SK-N-SH (cell line): ENCODE measurements around the gene C16orf95. TPM values are rescaled to one million over a fixed set of nuclear protein-coding genes. Genes with fewer than 3 reads are reported as not detected.

Experiments
- CTCF ChIA-PET: fragments of 300-600, 350-600 bp; formaldehyde crosslinking; extraction: SDS; loops from one replicate; lab custom pipeline; 2021; lab: Yijun Ruan, JAX
- POLR2A ChIA-PET: fragments of 350-600 bp; sonication (Branson Sonifier 250); formaldehyde crosslinking; extraction: SDS; loops from one replicate; lab custom pipeline; 2020; ENCODE audit warnings: antibody characterized with exemption, inconsistent platforms; lab: Yijun Ruan, JAX
- DNase-seq: peaks from one replicate; pipeline ENCODE4 v3.0.0; 2012
- H2AFZ ChIP-seq: fragments of 200-600 bp; sonication (generic); 2 replicates; pipeline ENCODE4 v1.8.1; 2016; ENCODE audit warnings: antibody characterized with exemption, mild to moderate bottlenecking, low read depth
- H3F3A ChIP-seq: fragments of 200-600 bp; sonication (generic); replicated peaks from 2 replicates; pipeline ENCODE3; 2016; ENCODE audit warnings: antibody characterized with exemption, mild to moderate bottlenecking; ENCODE audit not compliant: insufficient read depth
- H3K27ac ChIP-seq, 2 experiments: fragments of 200-500 bp in 1 of 2; fragments of 200-600 bp in 1 of 2; sonication (Bioruptor generic) in 1 of 2; sonication (generic), shearing (Covaris generic) in 1 of 2; 2 replicates each; pipeline versions ENCODE4 v1.5.1 to v1.6.1; 2014 to 2016; ENCODE audit warnings: low read depth in 2 of 2, inconsistent platforms in 1 of 2, low read length in 1 of 2, mild to moderate bottlenecking in 1 of 2, mixed read lengths in 1 of 2
- H3K27me3 ChIP-seq: fragments of 200-600 bp; sonication (generic), shearing (Covaris generic); 2 replicates; pipeline ENCODE4 v1.6.1; 2016; ENCODE audit warnings: mixed run types; ENCODE audit not compliant: insufficient read depth
- H3K36me3 ChIP-seq, 2 experiments: fragments of 200-500 bp in 1 of 2; fragments of 200-600 bp in 1 of 2; sonication (Bioruptor generic) in 1 of 2; sonication (generic) in 1 of 2; replicated peaks in 1 of 2; 2 replicates each; pipeline versions ENCODE3 to v1.5.1; 2014 to 2016; ENCODE audit warnings: low read length in 1 of 2, mild to moderate bottlenecking in 1 of 2; ENCODE audit not compliant: insufficient read depth in 2 of 2, control insufficient read depth in 1 of 2
- H3K4me1 ChIP-seq, 2 experiments: fragments of 200-500 bp in 1 of 2; fragments of 200-600 bp in 1 of 2; sonication (Bioruptor generic) in 1 of 2; sonication (generic), shearing (Covaris generic) in 1 of 2; 2 replicates each; pipeline versions ENCODE4 v1.5.1 to v1.6.1; 2014 to 2016; ENCODE audit warnings: low read depth in 1 of 2, low read length in 1 of 2, mixed run types in 1 of 2; ENCODE audit not compliant: insufficient read depth in 2 of 2, control insufficient read depth in 1 of 2
- H3K4me2 ChIP-seq: fragments of 200-600 bp; sonication (generic), shearing (Covaris generic); 2 replicates; pipeline ENCODE4 v1.6.1; 2017; ENCODE audit warnings: mixed run types
- H3K4me3 ChIP-seq, 2 experiments: fragments of 200-500 bp in 1 of 2; fragments of 200-600 bp in 1 of 2; sonication (Bioruptor generic) in 1 of 2; sonication (generic), shearing (Covaris generic) in 1 of 2; 2 replicates each; pipeline versions ENCODE4 v1.5.1 to v1.8.1; 2014 to 2016; ENCODE audit warnings: low read depth in 2 of 2, inconsistent platforms in 1 of 2, low read length in 1 of 2, mild to moderate bottlenecking in 1 of 2, mixed read lengths in 1 of 2, moderate library complexity in 1 of 2
- H3K79me2 ChIP-seq: fragments of 200-600 bp; sonication (generic); 2 replicates; pipeline ENCODE4 v1.8.1; 2017; ENCODE audit warnings: mild to moderate bottlenecking; ENCODE audit not compliant: insufficient read depth
- H3K9ac ChIP-seq: fragments of 200-600 bp; sonication (generic); 2 replicates; pipeline ENCODE4 v1.6.1; 2017; ENCODE audit warnings: mixed run types
- H3K9me2 ChIP-seq: fragments of 200-600 bp; sonication (generic); 2 replicates; pipeline ENCODE4 v1.6.1; 2017; ENCODE audit warnings: mixed run types
- H3K9me3 ChIP-seq: fragments of 200-600 bp; sonication (generic); 2 replicates; pipeline ENCODE4 v1.6.1; 2017; ENCODE audit warnings: mixed run types, mild to moderate bottlenecking, moderate library complexity
- H4K20me1 ChIP-seq: fragments of 200-600 bp; sonication (generic); 2 replicates; pipeline ENCODE4 v1.6.1; 2017; ENCODE audit warnings: mild to moderate bottlenecking, mixed run types; ENCODE audit not compliant: insufficient read depth
- CHD2 ChIP-seq: fragments of 150-350 bp; IDR thresholded peaks from 2 replicates; pipeline ENCODE4 v1.6.1; 2018; ENCODE audit warnings: low read length; ENCODE audit not compliant: partially characterized antibody
- ELF1 ChIP-seq: IDR thresholded peaks from 2 replicates; pipeline ENCODE4 v1.4.0; 2012
- EZH2phosphoT487 ChIP-seq: fragments of 200-600 bp; sonication (generic); IDR thresholded peaks from 2 replicates; pipeline ENCODE4 v1.6.1; 2017; ENCODE audit warnings: low read depth, mixed run types, mild to moderate bottlenecking, antibody characterized with exemption, moderate library complexity, borderline replicate concordance
- MEF2A ChIP-seq: IDR thresholded peaks from 2 replicates; pipeline ENCODE4 v1.4.0; 2012; ENCODE audit warnings: low read depth, borderline replicate concordance
- MXI1 ChIP-seq: IDR thresholded peaks from 2 replicates; pipeline ENCODE4 v1.6.1; 2012; ENCODE audit warnings: mild to moderate bottlenecking, low read depth, low read length, improper control_type of control experiment
- NRF1 ChIP-seq: IDR thresholded peaks from 2 replicates; pipeline ENCODE4 v1.6.1; 2012; ENCODE audit warnings: low read depth, mild to moderate bottlenecking, low read length
- PBX3 ChIP-seq: IDR thresholded peaks from 2 replicates; pipeline ENCODE4; 2012
- POLR2AphosphoS5 ChIP-seq: IDR thresholded peaks from 2 replicates; pipeline ENCODE4 v1.6.1; 2012; ENCODE audit warnings: low read depth, low read length
- RCOR1 ChIP-seq: fragments of 150-350 bp; IDR thresholded peaks from 2 replicates; pipeline ENCODE4 v1.6.1; 2017; ENCODE audit warnings: antibody characterized with exemption, low read length
- RFX5 ChIP-seq: IDR thresholded peaks from 2 replicates; pipeline ENCODE4 v1.6.1; 2012; ENCODE audit warnings: mild to moderate bottlenecking, improper control_type of control experiment, low read length
- RXRA ChIP-seq: IDR thresholded peaks from 2 replicates; pipeline ENCODE4 v1.4.0; 2012; ENCODE audit warnings: low read depth, mild to moderate bottlenecking, borderline replicate concordance
- SIN3A ChIP-seq: IDR thresholded peaks from 2 replicates; pipeline ENCODE4 v1.6.1; 2012; ENCODE audit warnings: low read depth, mild to moderate bottlenecking, low read length, moderate library complexity, borderline replicate concordance
- TAF1 ChIP-seq: IDR thresholded peaks from 2 replicates; pipeline ENCODE4 v1.6.1; 2012; ENCODE audit warnings: low read depth, mild to moderate bottlenecking, low read length, moderate library complexity, borderline replicate concordance
- TEAD4 ChIP-seq: IDR thresholded peaks from 2 replicates; pipeline ENCODE4 v1.4.0; 2012; ENCODE audit warnings: mild to moderate bottlenecking, borderline replicate concordance; ENCODE audit not compliant: insufficient read depth
- YY1 ChIP-seq: IDR thresholded peaks from 2 replicates; pipeline ENCODE4 v1.4.0; 2012; ENCODE audit warnings: low read depth, mild to moderate bottlenecking
- ZBTB33 ChIP-seq: IDR thresholded peaks from 2 replicates; pipeline ENCODE4 v1.4.0; 2012; ENCODE audit warnings: low read depth, borderline replicate concordance
- WGBS: methylation state at CpG from one replicate; pipeline ENCODE4 v1.1.6; 2017; ENCODE audit warnings: low lambda C conversion rate; 5-methylcytosine and 5-hydroxymethylcytosine counted together
- polyA plus RNA-seq, 3 experiments: library from polyadenylated mRNA; depleted of rRNA; stranded (reverse); fragments of >200 nt; gene quantifications; 2 replicates each; pipeline ENCODE4 v1.2.3, GENCODE V29; 2012
- TF ChIP-seq, protein P1 (sequence below): IDR thresholded peaks from 2 replicates; pipeline ENCODE4 v1.6.1; 2012; ENCODE audit warnings: mild to moderate bottlenecking, low read depth, low read length, moderate library complexity
- TF ChIP-seq, protein P2 (sequence below): fragments of 200-600 bp; sonication (generic); IDR thresholded peaks from 2 replicates; pipeline ENCODE4 v1.6.1; 2017; ENCODE audit warnings: antibody characterized with exemption, mild to moderate bottlenecking, moderate library complexity

The C16orf95 gene
- polyA plus RNA-seq, 1 of the 3 experiments (the other 2 are of a cell fraction) = 5.0 TPM

- Histone ChIP-seq H3K4me1 (no peaks in the 10 kb centered on the region), H3K9me3 (no peaks in the 10 kb centered on the region), H3K4me3 (no peak overlapping the region), H3K36me3 (peaks cover 0 to 3% of the 10 kb centered on the region in 2 experiments), H3K9ac (no peak overlapping the region), H3K27ac (no peak overlapping the region), H4K20me1 (no peaks in the 10 kb centered on the region), H3F3A (peaks cover 5% of the 10 kb centered on the region), H3K27me3 (no peaks in the 10 kb centered on the region), H2AFZ (no peak overlapping the region), H3K9me2 (no peaks in the 10 kb centered on the region), H3K4me2 (no peak overlapping the region), H3K79me2 (no peaks in the 10 kb centered on the region)
- WGBS = 62% methylated on average over 4 of the region's 5 CpGs
- TF ChIP-seq TEAD4 = no peak
- no peak for TF ChIP-seq YY1
- no peak for TF ChIP-seq CHD2
- TF ChIP-seq, protein P1, sequence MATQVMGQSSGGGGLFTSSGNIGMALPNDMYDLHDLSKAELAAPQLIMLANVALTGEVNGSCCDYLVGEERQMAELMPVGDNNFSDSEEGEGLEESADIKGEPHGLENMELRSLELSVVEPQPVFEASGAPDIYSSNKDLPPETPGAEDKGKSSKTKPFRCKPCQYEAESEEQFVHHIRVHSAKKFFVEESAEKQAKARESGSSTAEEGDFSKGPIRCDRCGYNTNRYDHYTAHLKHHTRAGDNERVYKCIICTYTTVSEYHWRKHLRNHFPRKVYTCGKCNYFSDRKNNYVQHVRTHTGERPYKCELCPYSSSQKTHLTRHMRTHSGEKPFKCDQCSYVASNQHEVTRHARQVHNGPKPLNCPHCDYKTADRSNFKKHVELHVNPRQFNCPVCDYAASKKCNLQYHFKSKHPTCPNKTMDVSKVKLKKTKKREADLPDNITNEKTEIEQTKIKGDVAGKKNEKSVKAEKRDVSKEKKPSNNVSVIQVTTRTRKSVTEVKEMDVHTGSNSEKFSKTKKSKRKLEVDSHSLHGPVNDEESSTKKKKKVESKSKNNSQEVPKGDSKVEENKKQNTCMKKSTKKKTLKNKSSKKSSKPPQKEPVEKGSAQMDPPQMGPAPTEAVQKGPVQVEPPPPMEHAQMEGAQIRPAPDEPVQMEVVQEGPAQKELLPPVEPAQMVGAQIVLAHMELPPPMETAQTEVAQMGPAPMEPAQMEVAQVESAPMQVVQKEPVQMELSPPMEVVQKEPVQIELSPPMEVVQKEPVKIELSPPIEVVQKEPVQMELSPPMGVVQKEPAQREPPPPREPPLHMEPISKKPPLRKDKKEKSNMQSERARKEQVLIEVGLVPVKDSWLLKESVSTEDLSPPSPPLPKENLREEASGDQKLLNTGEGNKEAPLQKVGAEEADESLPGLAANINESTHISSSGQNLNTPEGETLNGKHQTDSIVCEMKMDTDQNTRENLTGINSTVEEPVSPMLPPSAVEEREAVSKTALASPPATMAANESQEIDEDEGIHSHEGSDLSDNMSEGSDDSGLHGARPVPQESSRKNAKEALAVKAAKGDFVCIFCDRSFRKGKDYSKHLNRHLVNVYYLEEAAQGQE = no peak
- no peak for TF ChIP-seq ZBTB33
- no peak for TF ChIP-seq POLR2AphosphoS5
- no peak for TF ChIP-seq RXRA
- no peak for TF ChIP-seq MEF2A
- TF ChIP-seq RCOR1 = no peak
- no peak for DNase-seq
- ChIA-PET POLR2A (no interaction called here), CTCF (interaction anchor here (1.2 kb wide), 1 partner anchor 14 kb away, joined by 4 read pairs; no protein-coding TSS in a partner anchor)
Observed at GRCh38 chr16:87311387-87311786, 5.8 kb downstream of the C16orf95 start.

DNA sequence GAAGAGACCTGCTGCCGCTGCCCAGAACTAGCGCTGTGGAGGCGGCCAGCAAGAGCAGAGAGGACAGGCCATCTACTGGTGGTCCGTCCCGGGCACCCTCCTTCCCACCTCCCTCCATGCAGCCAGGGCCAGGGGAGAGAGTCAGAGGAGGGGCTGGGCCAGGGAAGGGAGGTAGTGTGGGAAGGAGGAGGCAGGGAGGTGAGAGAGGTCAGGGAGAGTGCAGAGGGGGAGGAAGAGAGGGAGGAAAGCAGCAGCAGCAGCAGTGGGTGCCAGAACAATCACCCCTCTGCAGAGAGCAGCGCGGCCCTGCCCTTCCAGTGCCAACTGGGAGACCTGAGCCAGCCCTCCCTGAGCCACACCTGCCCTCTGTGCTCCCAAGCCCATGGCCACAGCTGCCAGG, 6.6 kb downstream of the C16orf95 start:
- H3F3A ChIP-seq = no peaks in the 10 kb centered on the region
- H3K4me2 ChIP-seq = no peak overlapping the region
- no peaks in the 10 kb centered on the region for H3K9me3 ChIP-seq
- 97% methylated on average over 5 of the region's 7 CpGs for WGBS
- H3K9ac ChIP-seq = no peak overlapping the region
- no peaks in the 10 kb centered on the region for H3K9me2 ChIP-seq
- no peak overlapping the region for H3K4me3 ChIP-seq
- POLR2A ChIA-PET = no interaction called here
- no peaks in the 10 kb centered on the region; a peak in 1 of 4 replicates for H3K4me1 ChIP-seq
- peaks cover 0 to 3% of the 10 kb centered on the region in 2 experiments for H3K36me3 ChIP-seq
- TF ChIP-seq, protein P2, sequence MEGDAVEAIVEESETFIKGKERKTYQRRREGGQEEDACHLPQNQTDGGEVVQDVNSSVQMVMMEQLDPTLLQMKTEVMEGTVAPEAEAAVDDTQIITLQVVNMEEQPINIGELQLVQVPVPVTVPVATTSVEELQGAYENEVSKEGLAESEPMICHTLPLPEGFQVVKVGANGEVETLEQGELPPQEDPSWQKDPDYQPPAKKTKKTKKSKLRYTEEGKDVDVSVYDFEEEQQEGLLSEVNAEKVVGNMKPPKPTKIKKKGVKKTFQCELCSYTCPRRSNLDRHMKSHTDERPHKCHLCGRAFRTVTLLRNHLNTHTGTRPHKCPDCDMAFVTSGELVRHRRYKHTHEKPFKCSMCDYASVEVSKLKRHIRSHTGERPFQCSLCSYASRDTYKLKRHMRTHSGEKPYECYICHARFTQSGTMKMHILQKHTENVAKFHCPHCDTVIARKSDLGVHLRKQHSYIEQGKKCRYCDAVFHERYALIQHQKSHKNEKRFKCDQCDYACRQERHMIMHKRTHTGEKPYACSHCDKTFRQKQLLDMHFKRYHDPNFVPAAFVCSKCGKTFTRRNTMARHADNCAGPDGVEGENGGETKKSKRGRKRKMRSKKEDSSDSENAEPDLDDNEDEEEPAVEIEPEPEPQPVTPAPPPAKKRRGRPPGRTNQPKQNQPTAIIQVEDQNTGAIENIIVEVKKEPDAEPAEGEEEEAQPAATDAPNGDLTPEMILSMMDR = no peak
- no peak for TF ChIP-seq ELF1
- no peak for TF ChIP-seq SIN3A
- no peak for TF ChIP-seq NRF1
- TF ChIP-seq PBX3 = no peak
- TF ChIP-seq RCOR1 = no peak
- no peak for TF ChIP-seq EZH2phosphoT487
- TF ChIP-seq TAF1 = no peak
- TF ChIP-seq TEAD4 = no peak
- no peak for TF ChIP-seq MXI1
- no peak for TF ChIP-seq RFX5
- no peak for TF ChIP-seq MEF2A
- H2AFZ ChIP-seq = no peak overlapping the region
- no peak overlapping the region for H3K27ac ChIP-seq
- CTCF ChIA-PET = no interaction called here
- H3K79me2 ChIP-seq = no peaks in the 10 kb centered on the region
- no peaks in the 10 kb centered on the region for H3K27me3 ChIP-seq
- no peak for DNase-seq
- no peaks in the 10 kb centered on the region for H4K20me1 ChIP-seq
